NT2/D1 (cell line): ENCODE results near the gene ATXN1.

ENCODE experiments used
- SUZ12 ChIP-seq: IDR thresholded peaks from 2 replicates; pipeline ENCODE4 v1.6.1; 2011; ENCODE audit not compliant: insufficient read length, insufficient read depth; ENCODE audit errors: extremely low read depth
- YY1 ChIP-seq: IDR thresholded peaks from 2 replicates; pipeline ENCODE4 v1.6.1; 2011; ENCODE audit not compliant: insufficient read length, insufficient read depth
- ZNF274 ChIP-seq: IDR thresholded peaks from 2 replicates; pipeline ENCODE4 v1.6.1; 2011; ENCODE audit warnings: mild to moderate bottlenecking, low read depth, low read length

GRCh38 chr6:16380220-16380809 lies 380.9 kb downstream of the ATXN1 start:
- TF ChIP-seq SUZ12 = no peak
- no peak for TF ChIP-seq YY1
- TF ChIP-seq ZNF274 = no peak
